ENCODE data around the gene KCNH4.

Gene KCNH4

GRCh38 chr17:42107124-42107523 lies 73.8 kb downstream of the KCNH4 start:
- no peaks in the 10 kb centered on the region for H3K9me3 ChIP-seq (ENCODE audit: insufficient read depth, low read length, severe bottlenecking)
- H3K36me3 ChIP-seq (ENCODE audit: insufficient read depth, low read length) = no peaks in the 10 kb centered on the region
- H3K4me3 ChIP-seq (ENCODE audit: low read depth in 1 of 2, low read length in 2 of 2) = no peak overlapping the region
- no peak overlapping the region for H3K9ac ChIP-seq (ENCODE audit: low read depth, low read length)
- H3K4me1 ChIP-seq (ENCODE audit: insufficient read depth, low read length) = peaks cover 21% of the 10 kb centered on the region
- peak overlapping the region; percentile 58; the same call in 1 of the 2 replicates for H3K4me2 ChIP-seq (ENCODE audit: insufficient read depth, low read length)
- TF ChIP-seq CTCF (IDR thresholded peaks at IDR 0.05; ENCODE audit: borderline replicate concordance, extremely low read depth, low read length, poor library complexity, severe bottlenecking) = no peak
- TF ChIP-seq EZH2 (IDR thresholded peaks at IDR 0.05; ENCODE audit: borderline replicate concordance, low read depth, low read length, severe bottlenecking) = no peak
- no peak overlapping the region for H2AFZ ChIP-seq (ENCODE audit: low read depth, low read length)
- H3K27ac ChIP-seq (ENCODE audit: low read length) = no peak overlapping the region
- H4K20me1 ChIP-seq (ENCODE audit: insufficient read depth, low read length) = no peaks in the 10 kb centered on the region
- no peaks in the 10 kb centered on the region for H3K27me3 ChIP-seq (ENCODE audit: insufficient read depth, low read length, poor library complexity)
- DNase-seq = no peak
- H3K79me2 ChIP-seq (ENCODE audit: insufficient read depth, low read length) = peaks cover 5% of the 10 kb centered on the region; the same call in 1 of the 2 replicates
- no peak for ATAC-seq (ENCODE audit: insufficient read depth, low read depth)

Measured in DND-41 (cell line).